ENCODE data around the gene DBH. TPM values are rescaled to one million over a fixed set of nuclear protein-coding genes. Genes with fewer than 3 reads are reported as not detected.
A peak's percentile ranks its signal among the peaks of the same experiment; 100 is the strongest.

Gene DBH
- total RNA-seq, 2 donors from 2014 or later: not detected

DNA sequence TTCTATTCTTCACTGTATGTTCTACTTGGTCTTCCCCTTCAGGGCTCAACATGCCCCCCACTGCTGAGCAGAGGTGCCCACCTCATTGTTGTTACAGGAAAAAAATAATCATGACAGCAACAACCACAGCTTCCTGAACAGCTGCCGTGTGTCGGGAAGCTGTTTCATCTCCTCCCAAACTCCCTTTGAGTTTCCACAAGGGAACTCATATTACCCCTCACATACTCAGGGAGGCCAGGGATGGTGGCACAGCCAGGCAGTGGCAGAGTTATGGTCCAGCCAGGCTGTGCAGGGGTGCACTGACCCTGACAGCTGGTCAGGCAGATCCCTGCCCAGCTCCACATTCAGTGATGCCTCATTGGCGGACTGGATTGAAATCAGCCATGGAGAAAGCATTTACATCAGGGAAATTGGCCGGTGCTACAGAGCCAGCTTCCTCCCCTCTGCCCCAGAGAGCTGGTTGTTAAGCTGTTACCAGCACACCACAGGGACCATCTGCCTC, 64.7 kb downstream of the DBH start:
- Histone ChIP-seq H3K27ac (no peak overlapping the region), H3K4me1 (no peaks in the 10 kb centered on the region), H3K27me3 (no peaks in the 10 kb centered on the region), H3K9me3 (no peaks in the 10 kb centered on the region), H3K4me3 (no peak overlapping the region), H3K36me3 (replicated peaks in 1 of 2; ENCODE audit: insufficient read depth in 1 of 2, low read depth in 2 of 2) (no peaks in the 10 kb centered on the region)
- TF ChIP-seq POLR2A (IDR thresholded peaks at IDR 0.05): no peak
- TF ChIP-seq, protein P1, sequence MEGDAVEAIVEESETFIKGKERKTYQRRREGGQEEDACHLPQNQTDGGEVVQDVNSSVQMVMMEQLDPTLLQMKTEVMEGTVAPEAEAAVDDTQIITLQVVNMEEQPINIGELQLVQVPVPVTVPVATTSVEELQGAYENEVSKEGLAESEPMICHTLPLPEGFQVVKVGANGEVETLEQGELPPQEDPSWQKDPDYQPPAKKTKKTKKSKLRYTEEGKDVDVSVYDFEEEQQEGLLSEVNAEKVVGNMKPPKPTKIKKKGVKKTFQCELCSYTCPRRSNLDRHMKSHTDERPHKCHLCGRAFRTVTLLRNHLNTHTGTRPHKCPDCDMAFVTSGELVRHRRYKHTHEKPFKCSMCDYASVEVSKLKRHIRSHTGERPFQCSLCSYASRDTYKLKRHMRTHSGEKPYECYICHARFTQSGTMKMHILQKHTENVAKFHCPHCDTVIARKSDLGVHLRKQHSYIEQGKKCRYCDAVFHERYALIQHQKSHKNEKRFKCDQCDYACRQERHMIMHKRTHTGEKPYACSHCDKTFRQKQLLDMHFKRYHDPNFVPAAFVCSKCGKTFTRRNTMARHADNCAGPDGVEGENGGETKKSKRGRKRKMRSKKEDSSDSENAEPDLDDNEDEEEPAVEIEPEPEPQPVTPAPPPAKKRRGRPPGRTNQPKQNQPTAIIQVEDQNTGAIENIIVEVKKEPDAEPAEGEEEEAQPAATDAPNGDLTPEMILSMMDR (IDR thresholded peaks at IDR 0.05): no peak
- intact Hi-C loops (cut with DNase I): no loop called here
- ATAC-seq (no peak), DNase-seq (peak in 1 of 4 donors; percentile 1)
- 86 to 89% methylated on average over 4 of the region's 4 CpGs for WGBS, 2 donors

DNA sequence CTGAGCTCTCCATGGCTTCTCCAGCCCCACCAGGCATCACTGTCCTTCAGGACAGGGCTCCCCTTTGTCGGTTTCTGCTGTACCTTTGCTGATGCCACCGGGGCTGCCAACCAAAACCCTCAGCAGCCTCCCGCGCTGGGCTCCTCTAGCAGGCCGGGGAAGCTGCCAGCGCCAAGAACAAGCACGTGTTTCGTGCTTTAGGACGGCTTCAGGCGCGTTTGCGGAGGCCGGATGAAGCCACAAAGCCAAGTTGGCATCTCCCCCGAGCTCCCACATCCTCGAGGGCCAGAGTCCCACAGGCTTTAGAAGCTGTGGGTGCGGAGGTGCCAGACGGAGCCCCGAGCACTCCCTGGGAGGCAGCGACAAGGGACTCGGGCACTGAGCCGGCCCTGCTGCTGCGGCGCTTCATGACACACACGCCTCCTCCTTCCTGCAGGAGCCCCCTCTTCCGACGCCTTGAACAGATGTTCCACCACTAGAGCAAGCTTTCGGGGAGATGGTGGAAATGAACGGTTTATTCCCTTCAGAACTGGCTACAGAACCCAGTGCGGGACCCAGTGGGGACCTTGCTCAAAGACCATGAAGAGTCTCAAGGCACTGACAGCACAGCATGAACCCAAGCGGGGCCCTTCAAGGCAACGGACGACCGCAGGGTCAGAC, 65.3 kb downstream of the DBH start:
- 83 to 98% methylated on average over 10 to 33 of the region's 33 CpGs for WGBS, 2 donors
- Histone ChIP-seq H3K4me3 (no peak overlapping the region), H3K27ac (no peak overlapping the region), H3K4me1 (no peaks in the 10 kb centered on the region), H3K36me3 (replicated peaks in 1 of 2; ENCODE audit: insufficient read depth in 1 of 2, low read depth in 2 of 2) (no peaks in the 10 kb centered on the region), H3K9me3 (no peaks in the 10 kb centered on the region), H3K27me3 (no peaks in the 10 kb centered on the region)
- no peak for ATAC-seq
- intact Hi-C loops (cut with DNase I): no loop called here
- peak in 2 of 4 donors; percentile 4 to 7 for DNase-seq
- no peak for TF ChIP-seq POLR2A (IDR thresholded peaks at IDR 0.05)
- TF ChIP-seq, protein P1 (IDR thresholded peaks at IDR 0.05): no peak

DNA sequence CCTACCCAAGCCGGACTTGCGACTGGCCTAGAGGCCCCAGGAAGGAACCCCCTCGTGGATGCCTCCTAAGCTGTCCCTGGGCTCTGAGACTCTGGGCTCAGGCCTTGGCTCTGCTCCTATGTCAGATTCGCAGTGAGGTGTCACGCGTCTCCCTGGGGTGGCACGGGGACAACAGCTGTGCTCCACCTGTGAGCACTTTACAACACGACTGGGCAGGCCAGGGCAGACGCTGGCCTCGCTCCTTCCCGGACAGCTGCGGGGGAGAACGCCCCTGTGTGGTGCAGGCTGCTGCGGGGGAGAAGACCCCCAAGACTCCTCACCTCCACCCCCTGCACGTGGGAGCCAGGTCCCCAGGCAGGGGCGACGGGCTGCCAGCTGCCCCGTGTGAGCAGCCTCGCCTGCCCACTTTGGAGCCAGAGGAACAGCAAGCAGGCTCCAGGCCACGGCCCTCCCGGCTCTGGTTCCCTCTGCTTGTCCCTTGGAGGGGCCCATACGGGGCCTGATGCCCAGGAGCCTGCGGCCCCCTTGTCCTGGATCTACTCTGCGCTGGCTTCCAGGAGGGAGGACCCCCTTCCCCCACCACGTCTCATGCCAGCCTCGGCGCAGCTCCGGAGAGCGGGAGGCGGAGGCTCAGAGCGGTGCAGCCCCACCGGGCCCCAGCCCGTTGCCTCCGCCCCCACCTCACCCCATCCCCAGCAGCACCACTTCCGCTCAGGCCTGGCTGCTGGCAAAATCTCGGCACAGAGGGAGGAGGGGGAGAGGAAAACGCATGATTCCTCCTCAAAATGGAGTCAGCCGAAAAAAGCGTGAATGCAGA, 66.0 kb downstream of the DBH start:
- 47 to 69% methylated on average over 3 to 38 of the region's 39 CpGs for WGBS, 2 donors
- peak; percentile 19 for ATAC-seq
- Histone ChIP-seq H3K4me1 (no peaks in the 10 kb centered on the region), H3K36me3 (replicated peaks in 1 of 2; ENCODE audit: insufficient read depth in 1 of 2, low read depth in 2 of 2) (no peaks in the 10 kb centered on the region), H3K27me3 (no peaks in the 10 kb centered on the region), H3K4me3 (no peak overlapping the region), H3K9me3 (no peaks in the 10 kb centered on the region), H3K27ac (no peak overlapping the region)
- DNase-seq: peak in 2 of 4 donors; percentile 3 to 10
- intact Hi-C loops (cut with DNase I): no loop called here
- TF ChIP-seq, protein P1 (IDR thresholded peaks at IDR 0.05): no peak
- no peak for TF ChIP-seq POLR2A (IDR thresholded peaks at IDR 0.05)

DNA sequence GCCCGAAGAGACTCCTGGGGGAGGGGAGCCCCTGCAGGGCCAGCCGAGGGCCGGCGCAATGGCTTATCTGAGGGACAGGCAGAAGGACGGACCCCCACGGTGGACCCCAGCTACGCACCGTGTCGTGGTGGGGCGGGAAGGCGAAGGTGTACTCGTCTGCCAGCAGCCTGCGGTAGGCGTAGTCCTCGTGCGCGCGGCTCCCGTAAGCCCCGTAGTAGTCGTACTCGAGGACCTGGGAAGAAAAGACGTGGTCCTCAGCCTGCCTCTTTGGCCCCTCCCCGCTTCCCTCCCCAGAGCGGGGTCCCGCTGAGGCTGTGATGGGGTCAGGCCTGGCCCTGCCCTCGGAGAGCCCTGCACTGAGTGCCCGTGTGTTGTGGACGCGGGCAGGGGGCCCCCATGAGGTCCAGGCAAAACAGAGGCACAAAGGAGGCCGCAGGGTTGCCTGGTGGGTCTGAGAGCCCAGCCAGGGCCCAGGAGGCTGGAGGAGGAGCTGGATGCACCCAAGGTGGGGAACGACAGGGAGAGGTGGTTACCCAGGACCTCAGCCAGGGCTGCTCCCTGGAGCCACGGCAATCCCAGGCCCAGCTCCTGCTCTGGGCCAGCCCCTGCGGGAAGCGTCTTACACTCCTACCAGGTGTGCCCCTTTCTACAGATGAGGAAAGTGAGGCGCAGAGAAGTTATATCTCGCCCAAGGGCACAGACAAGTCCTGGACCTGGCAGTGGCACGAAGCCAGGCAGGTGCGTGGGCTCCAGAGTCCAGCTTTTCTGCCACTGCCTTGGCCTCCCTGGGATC, 66.8 kb downstream of the DBH start:
- Histone ChIP-seq H3K9me3 (no peaks in the 10 kb centered on the region), H3K4me1 (no peaks in the 10 kb centered on the region), H3K36me3 (replicated peaks in 1 of 2; ENCODE audit: insufficient read depth in 1 of 2, low read depth in 2 of 2) (no peaks in the 10 kb centered on the region), H3K4me3 (no peak overlapping the region), H3K27me3 (no peaks in the 10 kb centered on the region), H3K27ac (no peak overlapping the region)
- ATAC-seq: no peak
- 63 to 74% methylated on average over 13 to 38 of the region's 39 CpGs for WGBS, 2 donors
- DNase-seq: peak in 1 of 4 donors; percentile 7
- intact Hi-C loops (cut with DNase I): no loop called here
- TF ChIP-seq POLR2A (IDR thresholded peaks at IDR 0.05): no peak

Measured in body of pancreas (tissue), 4 donors.